Subcutaneous abdominal adipose tissue (tissue), 5 donors: ENCODE data around the gene TMEM17.

Experiments
- H3K27ac ChIP-seq: one replicate; pipeline ENCODE4 v1.7.0; 2013; ENCODE audit warnings: low read depth, mild to moderate bottlenecking, inconsistent platforms, low read length, moderate library complexity
- H3K27me3 ChIP-seq, 5 donors: one replicate each; pipeline ENCODE4 v1.7.0; 2013; ENCODE audit warnings: low read length in 5 of 5, inconsistent platforms in 1 of 5; ENCODE audit not compliant: control insufficient read depth in 5 of 5, insufficient read depth in 4 of 5
- H3K36me3 ChIP-seq, 5 donors: one replicate each; pipeline ENCODE4 v1.7.0; 2013; ENCODE audit warnings: low read length in 5 of 5; ENCODE audit not compliant: control insufficient read depth in 5 of 5, insufficient read depth in 5 of 5
- H3K4me1 ChIP-seq, 5 donors: one replicate each; pipeline ENCODE4 v1.7.0; 2013; ENCODE audit warnings: low read length in 5 of 5, mild to moderate bottlenecking in 3 of 5, moderate library complexity in 1 of 5; ENCODE audit not compliant: control insufficient read depth in 5 of 5, insufficient read depth in 5 of 5
- H3K4me3 ChIP-seq, 5 donors: one replicate each; pipeline ENCODE4 v1.7.0; 2013; ENCODE audit warnings: low read length in 5 of 5, low read depth in 1 of 5
- H3K9ac ChIP-seq, 5 donors: one replicate each; pipeline ENCODE4 v1.7.0; 2013; ENCODE audit warnings: low read length in 5 of 5, mild to moderate bottlenecking in 4 of 5, moderate library complexity in 3 of 5
- H3K9me3 ChIP-seq, 5 donors: one replicate each; pipeline ENCODE4 v1.7.0; 2013; ENCODE audit warnings: low read length in 5 of 5; ENCODE audit not compliant: control insufficient read depth in 5 of 5
- donor health status: healthy.
- donor health status: healthy.
- donor health status: healthy.
- donor health status: healthy.
- donor health status: healthy.

TMEM17 gene

GRCh38 chr2:62450716-62451191 is 55.2 kb downstream of the TMEM17 start:
- Histone ChIP-seq H3K36me3 (no peaks in the 10 kb centered on the region), H3K4me1 (no peaks in the 10 kb centered on the region), H3K4me3 (no peak overlapping the region), H3K27me3 (no peaks in the 10 kb centered on the region), H3K27ac (no peak overlapping the region), H3K9me3 (no peaks in the 10 kb centered on the region), H3K9ac (no peak overlapping the region)
